ENCODE measurements around the gene LRMDA.

The LRMDA gene

DNA sequence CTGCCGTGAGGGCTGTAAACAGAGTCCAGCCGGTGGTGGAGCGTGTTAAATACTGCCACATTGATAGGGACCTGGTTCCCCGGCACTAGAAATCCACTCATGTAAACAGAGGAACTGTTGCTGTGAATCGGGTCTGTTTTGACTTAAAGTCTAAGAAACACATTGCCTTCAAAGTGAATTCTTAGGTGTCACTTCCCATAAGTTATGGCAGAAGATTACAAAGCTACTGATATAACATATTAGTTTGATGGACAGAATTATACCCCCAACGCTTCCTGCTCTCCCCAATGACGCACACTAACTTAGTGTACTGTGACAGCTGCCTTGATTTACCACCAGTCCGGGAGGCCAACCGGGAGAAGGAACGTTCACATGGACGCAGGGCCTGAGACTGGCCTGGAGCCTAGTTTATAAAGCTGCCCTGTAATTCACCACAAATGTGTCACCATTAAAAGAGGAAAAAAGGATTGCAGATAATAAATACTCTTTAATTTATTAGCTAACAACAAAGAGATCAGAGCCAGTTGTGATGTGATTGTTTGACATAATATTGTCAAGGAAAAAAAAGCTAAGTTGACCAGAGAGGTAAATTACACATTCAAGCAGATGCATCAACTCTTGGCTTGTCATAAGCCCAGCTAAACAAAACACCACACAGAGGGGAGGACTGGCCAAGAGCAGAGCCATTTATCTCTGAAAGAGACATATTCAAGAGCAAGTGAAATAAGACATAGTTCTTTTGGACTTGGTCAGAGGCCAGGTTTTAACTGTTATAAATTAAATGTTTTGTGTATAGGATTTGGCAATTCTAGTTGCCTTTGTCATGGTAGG is 820.6 kb downstream of the LRMDA start:
- DNase-seq (ENCODE audit: low read depth in 2 of 2): no peak

DNA sequence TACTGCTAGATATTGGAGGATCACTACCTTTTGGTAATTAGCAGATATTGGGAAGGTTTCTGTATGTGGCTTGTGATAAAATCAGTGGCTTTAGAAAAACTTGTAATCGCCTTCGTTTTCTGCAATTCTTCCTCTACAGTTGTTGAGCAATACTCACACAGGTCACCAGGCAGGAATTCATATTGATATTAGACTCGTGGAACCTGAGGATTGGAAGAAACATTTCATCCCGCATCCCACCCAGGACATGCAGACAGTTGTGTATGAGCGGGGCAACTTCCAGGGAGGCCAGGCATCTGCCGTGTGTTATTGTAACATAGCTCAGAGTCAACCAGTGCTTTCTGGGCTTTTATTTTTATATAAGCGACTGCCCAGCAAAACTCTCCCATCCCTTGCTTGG is 821.3 kb downstream of the LRMDA start:
- DNase-seq (ENCODE audit: low read depth in 2 of 2): no peak

DNA sequence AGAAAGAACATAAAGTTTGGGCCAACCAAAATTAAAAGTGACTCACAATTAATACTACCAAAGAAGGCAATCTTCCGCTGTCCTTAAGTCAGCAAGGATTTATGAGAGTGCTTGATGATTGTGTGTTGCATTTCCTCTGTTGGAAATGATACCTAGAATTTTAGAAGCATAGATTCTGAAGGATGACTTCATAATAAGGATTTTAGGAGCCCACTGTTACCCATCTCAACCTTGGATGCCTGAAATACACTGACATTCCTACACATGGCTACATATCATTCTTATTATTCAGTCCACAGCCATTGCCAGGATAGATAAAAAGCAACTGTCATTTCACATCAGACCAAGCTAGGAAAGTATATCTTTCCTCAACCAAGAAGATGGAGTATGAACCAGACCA is 823.8 kb downstream of the LRMDA start:
- no peak for DNase-seq (ENCODE audit: low read depth in 2 of 2)

DNA sequence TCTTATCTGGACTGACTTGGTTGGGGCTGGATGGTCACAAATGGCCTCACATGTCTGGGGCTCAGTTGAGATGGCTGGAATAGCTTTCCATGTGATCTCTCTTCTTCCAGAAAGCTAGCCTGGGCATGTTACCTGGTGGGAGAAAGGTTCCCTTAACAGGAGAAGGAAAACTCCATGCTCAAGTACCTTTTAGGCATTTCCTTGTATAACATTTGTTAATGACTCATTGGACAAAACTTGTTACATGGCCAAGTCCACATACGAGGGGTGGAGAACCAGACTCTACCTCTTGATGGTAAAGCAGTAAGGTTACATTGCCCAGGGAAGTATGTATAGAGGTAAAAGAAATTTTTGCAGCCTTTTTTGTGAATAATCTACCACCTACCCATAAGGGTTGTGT is 826.4 kb downstream of the LRMDA start:
- DNase-seq (ENCODE audit: low read depth in 2 of 2): no peak

DNA sequence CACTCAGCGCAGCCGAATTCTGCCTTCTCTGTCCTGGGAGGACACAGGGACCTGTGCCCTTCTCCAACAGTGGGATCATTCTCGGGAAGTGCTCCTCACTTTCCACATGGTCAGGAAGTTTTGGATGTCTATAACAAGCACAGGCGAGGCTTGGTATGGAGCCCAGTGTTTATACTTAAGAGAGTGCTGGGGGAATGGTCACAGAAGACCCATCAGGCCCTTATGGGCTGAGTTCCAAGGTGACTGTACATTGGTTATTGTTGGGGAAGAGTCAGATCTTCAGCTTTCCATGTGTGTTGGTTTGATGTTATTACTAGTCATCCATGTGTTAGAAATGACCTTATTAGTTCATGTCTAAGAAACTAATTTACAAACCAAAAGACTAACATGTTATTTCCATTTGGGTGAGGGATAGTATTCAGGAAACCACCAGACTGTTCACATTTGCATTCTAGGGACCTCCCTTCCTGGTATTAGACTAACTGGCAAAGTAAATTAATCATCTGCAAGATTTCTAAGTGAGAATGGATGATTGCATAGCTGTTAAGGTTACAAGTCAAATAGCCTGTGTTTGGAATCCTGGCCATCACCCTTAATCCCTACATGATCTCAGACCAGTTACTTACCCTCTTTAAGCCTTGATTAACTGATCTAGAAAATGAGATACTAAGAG is 834.2 kb downstream of the LRMDA start:
- DNase-seq (ENCODE audit: low read depth in 2 of 2): no peak

DNA sequence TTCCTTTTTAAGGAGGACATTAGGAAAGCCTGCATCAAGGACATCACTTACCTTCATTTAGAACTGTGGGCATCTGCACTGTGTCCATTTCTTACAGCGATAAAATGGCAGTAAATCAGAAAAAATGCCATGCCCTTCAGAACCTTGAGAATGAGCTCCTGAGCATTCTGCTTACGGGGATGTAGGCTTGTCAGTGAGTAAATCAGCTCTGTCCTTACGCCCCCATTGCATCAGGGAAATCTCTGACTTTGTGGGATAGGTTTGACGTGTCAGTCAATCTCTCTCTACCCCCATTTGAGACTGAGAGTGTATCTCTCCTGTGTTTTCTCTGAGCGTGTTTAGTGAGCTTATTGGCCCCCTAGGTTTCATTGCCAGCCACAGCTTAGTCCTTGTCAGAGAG is 837.1 kb downstream of the LRMDA start:
- no peak for DNase-seq (ENCODE audit: low read depth in 2 of 2)

DNA sequence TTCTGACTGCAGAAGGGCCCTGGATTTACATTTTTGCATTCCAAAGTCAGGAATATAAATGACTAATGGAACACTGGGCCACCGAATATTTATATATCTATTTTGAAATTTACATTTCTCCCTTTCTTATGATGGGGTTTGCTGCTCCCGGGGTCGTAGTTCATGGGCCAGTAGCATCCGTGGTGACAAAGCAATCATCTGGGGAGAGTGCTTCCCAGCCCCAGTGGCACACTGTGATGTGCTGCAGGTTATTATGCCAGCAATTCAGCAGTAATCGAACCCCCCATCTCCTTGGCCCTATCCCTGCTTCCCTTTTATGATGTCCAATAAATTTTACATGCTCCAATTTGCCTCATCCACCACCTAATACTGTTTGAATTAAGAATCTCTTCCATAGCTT is 837.5 kb downstream of the LRMDA start:
- no peak for DNase-seq (ENCODE audit: low read depth in 2 of 2)

DNA sequence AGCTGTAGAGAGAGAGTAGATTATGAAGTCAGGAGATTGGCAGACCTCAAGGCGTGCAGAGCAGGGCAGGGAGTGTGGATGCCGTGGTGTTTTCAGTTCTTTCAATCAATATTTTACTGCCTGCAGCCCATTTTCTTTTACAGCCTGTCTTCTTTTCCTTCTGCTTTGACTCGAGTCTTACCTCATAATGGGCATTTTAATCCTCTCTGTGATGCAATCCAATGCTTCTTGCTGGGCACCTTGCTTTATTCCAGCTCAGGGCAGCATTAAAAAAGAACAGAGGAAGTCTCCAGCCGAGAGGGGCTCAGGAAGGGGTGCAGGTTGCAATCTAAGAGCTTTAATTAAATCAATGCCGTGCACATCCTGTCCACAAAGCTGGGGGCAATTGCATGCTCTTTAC is 839.0 kb downstream of the LRMDA start:
- no peak for DNase-seq (ENCODE audit: low read depth in 2 of 2)

DNA sequence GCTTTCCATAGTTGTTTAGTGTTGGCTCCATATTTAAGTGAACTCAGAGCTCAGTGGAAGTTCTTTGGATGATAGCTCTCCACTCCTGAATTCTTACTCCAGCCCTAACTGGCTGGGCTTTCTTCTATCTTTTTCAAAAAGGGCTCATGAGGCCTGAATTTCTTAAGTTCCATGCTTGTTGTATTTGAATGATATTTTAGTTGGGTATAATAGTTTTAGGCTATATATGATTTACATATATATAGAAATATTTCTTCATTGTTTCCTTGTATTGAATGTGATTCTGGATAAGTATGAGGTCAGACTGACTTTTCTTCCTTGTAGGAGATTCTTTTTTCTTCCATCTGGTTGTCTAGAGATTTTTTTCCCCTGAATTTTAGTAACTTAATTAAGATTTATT is 843.5 kb downstream of the LRMDA start:
- DNase-seq (ENCODE audit: low read depth in 2 of 2): no peak

DNA sequence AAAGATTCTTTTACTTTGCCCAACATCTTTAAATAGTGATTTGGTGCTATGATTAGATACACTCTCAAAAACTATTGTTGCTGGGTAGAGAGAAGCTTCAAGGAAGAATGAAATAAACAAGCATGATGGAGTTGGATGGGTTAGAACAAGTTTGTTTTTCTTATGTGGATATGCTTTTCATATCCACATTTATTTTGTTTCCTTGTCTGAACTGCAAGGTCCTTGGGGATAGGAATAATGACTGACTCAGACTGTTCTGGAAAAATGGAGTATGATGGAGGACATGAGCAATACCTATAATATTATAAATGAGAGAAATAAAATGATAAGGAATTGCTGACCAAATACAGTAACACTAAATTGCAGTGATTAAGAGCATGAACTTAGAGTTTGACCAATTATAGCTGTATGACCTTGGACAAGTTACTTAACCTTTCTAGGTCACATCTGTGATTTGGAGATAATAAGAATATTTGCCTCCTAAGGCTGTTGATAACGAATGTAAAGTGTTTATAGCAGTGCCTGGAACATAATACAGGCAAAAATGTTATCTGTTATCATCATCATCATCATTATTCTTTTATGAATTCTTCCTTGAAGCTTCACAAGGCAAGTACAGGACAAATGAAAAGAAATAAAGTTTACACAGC is 847.5 kb downstream of the LRMDA start:
- DNase-seq (ENCODE audit: low read depth in 2 of 2): no peak

DNA sequence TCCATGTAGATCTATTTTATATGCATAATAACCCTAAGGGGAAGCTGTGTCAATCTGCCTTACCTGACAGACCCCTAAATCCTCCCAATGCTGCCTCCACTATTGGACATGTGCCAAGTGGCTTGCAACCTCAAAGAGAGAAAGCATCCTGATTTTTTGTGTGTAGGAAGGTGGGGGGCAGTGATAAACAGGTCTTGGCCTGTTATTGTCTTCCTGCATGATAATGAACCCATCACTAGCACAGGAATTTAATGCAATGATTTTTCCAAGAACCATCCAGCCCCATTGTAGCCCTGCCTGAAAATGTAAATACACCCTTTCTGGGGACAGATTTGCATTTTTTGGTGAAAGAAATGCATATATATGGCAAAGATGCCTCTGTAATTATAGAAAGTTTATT is 850.2 kb downstream of the LRMDA start:
- DNase-seq (ENCODE audit: low read depth in 2 of 2): no peak

DNA sequence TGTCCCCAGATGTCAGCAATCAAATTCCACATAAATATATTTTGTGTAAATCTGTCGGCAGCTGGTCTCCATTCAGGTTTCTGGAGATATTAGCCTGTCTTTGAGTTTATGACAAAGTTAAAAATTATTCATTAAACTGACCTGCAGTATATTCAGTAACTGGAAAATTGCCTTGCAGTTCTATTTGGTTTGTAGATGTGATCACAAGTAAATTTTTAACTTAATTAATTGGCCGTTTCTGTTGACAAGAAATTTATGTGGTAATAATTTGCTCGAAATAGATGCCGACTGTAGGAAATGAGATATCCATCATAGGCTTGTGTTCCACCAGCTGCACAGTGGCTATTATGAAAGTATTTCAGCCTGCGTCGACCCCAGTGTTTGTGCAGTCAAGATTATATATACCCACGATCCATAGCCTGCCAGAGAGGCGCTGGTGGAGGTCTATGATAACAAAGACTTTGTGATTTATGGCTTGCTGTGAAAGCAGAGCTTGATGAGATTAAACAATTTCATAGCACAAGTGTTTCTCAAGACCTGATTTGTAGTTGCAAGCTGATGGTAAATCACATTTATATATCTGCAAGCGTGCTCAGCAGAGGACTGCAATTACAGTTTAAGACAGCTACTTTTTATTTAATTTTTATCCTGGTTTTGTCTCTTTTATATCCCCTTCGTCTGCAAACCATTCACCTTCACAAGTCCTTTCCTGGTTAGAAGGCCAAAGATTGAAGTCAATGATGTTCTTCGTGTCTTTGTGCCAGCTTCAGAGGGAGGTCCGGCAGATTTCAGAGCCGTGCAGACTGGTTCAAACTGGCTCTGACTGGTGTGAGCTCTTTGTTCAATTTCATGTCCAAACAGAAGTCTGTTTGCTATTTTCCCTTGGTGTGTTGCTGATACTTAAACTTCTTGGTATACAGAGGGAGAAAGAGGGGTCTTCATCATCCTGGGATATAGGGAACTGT is 850.9 kb downstream of the LRMDA start:
- DNase-seq (ENCODE audit: low read depth in 2 of 2): no peak

DNA sequence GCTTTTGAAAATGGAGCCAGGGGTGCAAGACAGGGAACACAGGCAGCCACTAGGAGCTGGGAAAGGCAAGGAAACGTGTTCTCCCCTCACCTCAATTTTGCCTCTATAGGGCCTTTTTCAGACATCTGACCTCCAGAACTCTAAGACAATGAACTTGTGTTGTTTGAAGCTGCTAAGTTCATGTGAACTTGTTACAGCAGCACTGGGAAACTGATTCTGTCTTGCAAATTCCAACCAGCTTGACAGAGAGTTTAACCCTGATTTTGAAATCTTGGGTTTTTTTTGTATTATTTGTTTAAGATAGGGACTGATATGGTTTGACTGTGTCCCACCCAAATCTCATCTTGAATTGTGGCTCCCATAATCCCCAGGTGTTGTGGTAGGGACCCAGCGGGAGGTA is 852.9 kb downstream of the LRMDA start:
- DNase-seq (ENCODE audit: low read depth in 2 of 2): no peak

DNA sequence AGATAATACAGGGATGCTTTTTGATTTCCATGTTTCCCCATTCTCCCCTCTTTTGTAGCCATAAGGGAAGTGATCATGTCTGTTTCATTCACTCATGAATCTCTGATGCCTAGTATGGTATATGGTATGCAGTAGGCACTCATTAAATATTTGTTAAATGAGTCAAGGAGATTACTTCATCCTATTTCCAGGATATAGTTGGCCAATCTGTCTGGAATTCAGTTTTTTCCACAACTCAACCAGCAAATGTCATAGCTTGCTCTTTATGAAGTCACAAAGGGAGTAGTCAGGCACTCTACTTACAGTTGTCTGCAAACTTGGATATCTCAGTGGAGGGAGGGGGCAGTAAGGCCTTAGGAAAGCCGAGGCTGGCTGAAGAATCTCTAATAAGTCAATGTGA is 853.6 kb downstream of the LRMDA start:
- no peak for DNase-seq (ENCODE audit: low read depth in 2 of 2)

DNA sequence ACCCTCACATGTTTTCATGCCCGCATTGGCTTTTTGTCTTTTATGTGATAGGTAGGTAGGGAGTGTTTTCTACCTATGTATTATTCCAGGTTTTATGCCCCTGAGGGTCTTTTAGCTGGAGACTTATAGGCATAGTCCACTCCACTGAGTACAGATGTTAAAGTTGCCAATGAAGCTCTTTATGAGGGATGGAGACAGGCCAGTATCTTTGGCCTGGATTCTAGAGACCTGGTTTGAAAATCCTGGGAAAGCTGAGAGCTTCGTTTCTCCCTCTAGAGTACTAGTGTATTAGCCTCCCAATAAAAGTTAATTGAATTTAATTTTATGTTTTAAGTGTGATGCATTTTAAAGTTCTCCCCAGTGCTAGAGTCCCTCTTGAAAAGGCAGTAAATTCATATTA is 854.1 kb downstream of the LRMDA start:
- DNase-seq (ENCODE audit: low read depth in 2 of 2): no peak

DNA sequence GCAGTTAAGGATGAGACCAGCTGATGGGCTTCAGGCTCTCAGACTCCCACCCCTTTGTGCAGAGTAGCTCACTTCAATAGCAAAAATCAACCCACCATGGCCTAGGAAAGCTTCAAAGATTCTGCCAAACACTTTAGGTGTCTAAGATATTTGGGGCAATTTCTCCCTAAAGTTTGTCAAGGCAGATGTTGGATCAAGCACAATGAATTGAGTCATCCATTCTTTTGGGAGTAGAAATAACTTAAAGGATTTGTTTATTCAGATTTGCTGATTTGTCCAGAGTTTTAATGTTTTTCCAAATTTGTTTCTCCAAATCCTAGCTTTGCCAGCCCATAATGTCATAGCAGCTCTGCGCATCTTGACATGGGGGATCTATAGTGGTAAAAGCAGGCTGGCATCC is 855.1 kb downstream of the LRMDA start:
- no peak for DNase-seq (ENCODE audit: low read depth in 2 of 2)

DNA sequence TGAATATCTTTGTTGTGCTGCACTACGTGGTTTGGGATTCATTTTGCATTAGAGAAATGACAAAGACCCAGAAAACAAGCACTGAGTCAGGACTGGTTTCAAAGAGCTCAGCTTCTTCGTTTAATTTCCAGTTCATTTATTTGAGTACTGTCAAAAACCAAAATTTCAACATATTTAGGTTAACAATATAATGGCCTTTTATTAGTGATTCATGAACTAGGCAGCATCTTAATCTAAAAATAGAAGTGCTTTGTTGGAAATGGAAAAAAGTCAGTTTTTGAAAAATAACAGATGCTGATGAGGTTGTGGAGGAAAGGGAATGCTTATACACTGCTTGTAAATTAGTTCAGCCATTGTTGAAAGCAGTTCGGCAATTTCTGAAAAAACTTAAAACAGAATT is 856.4 kb downstream of the LRMDA start:
- no peak for DNase-seq (ENCODE audit: low read depth in 2 of 2)

DNA sequence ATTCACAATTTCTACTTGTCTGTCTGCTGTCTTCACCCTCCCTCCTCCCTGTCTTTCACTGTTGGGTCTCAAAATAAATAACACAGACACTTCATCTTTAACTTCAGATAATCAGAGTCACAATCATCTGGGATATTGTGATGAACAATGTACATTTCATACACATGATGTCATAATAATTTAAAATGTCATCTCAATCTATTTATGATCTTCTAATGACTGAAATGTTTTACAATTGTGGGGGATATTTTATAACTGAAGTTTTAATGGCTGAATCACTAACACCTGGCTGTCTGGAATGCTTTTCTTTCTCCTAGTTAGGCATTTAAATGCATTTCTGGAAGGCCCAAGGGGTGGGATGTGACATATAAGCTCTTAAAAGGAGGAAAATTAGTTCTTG is 859.8 kb downstream of the LRMDA start:
- no peak for DNase-seq (ENCODE audit: low read depth in 2 of 2)

DNA sequence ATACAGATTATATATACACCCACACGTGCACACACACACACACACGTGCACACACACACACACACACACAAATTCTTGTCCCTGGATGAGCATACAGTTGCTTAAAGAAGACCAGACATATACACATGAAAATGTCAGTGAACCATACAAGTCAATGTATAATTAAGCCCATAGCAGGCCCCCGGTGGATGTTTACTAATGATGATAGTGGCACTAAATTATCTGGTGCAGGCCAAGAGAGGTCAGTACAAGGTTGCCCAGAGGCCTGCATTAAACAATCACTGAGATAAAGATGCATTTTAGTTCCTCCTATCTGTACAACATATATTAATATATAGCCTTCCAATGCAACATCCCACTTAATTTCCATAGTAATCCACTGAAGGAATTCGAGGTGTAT is 860.5 kb downstream of the LRMDA start:
- no peak for DNase-seq (ENCODE audit: low read depth in 2 of 2)

DNA sequence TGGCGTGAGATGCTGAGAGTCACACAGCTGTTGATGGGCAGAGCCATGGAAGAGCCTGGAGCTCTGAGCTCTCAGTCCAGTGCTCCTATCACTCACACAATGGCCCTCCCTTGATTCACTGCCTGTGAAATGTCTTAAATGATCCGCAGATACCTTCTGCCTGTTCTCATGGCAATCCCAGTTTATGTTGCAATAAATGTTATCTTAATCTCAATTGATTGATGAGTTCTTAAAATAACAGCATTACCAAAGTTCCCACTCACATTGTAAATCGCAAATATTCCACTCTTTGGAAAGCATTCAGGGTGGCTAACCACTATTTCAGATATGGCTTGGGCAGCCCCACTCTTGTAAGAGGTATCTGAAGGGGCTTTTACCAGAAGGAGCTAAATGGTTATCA is 865.5 kb downstream of the LRMDA start:
- DNase-seq (ENCODE audit: low read depth in 2 of 2): no peak

DNA sequence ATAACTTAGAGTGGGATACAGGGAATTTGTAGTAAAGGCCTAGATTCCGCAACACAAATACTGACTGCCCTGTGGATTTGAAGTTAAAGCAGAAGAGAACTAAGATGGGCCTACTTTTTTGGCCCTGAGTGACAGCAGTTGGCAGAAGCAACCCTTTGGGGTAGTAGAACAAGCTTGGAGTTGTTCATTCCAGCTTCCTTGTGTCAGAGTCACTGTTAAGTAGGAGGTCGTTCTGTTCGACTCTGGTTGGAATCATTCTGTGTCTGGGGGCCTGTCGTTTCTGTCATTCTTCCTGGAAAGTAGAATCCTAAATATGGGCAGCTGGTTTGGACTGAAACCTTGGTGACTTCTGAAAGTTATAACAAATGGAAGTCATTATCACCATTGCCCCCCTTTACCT is 865.9 kb downstream of the LRMDA start:
- DNase-seq (ENCODE audit: low read depth in 2 of 2): no peak

DNA sequence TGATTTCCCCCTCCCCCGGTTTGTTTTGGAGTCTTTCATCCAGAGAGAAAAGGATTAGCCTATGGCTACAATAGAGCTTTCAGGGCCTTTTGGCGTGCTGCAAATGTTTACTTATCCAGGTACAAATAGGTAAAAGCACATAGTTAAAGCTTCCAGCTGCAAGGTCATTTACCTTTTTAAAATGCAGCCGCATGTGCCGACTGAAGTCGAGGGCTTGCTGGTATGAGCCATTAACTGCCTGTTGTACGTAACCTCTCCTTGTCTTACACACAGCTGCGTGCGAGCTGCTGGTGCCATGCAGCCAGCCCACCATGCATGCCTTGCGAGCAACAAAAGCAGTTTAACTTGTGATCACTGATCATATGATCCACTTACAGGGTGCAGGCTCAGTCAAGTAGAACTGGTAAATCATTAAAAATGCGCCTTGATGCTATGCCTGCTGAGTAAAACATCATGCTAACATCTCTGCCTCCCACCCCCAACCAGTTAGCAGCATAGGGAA is 866.4 kb downstream of the LRMDA start:
- DNase-seq (ENCODE audit: low read depth in 2 of 2): no peak

Measured in stimulated activated CD8-positive, alpha-beta memory T cell treated with anti-CD3 and anti-CD28 coated beads, Interleukin-15, amount 100 ng/mL, for 48 hours (primary cell).